Measurements from ENCODE around the gene TSR3.

The TSR3 gene

GRCh38 chr16:1326391-1326790 lies 25.3 kb downstream of the TSR3 start:
- H3K4me3 ChIP-seq: no peak overlapping the region
- no peak overlapping the region for H3K27ac ChIP-seq
- DNase-seq (ENCODE audit: low spot score): no peak
- TF ChIP-seq CTCF (IDR thresholded peaks at IDR 0.05): no peak

- TF ChIP-seq CTCF (IDR thresholded peaks at IDR 0.05): no peak
- DNase-seq (ENCODE audit: low spot score): no peak
- Histone ChIP-seq H3K4me3 (no peak overlapping the region), H3K27ac (no peak overlapping the region)
Observed at GRCh38 chr16:1325673-1326371, 25.9 kb downstream of the TSR3 start.

- no peak for DNase-seq (ENCODE audit: low spot score)
- Histone ChIP-seq H3K27ac (no peak overlapping the region), H3K4me3 (no peak overlapping the region)
- TF ChIP-seq CTCF (IDR thresholded peaks at IDR 0.05): no peak
Observed at GRCh38 chr16:1325261-1325660, 26.4 kb downstream of the TSR3 start.

GRCh38 chr16:1324286-1324826 lies 27.3 kb downstream of the TSR3 start:
- Histone ChIP-seq H3K4me3 (no peak overlapping the region), H3K27ac (no peak overlapping the region)
- no peak for DNase-seq (ENCODE audit: low spot score)
- TF ChIP-seq CTCF (IDR thresholded peaks at IDR 0.05): no peak

- no peak for DNase-seq (ENCODE audit: low spot score)
Observed at GRCh38 chr16:1323296-1324239, 28.1 kb downstream of the TSR3 start.

GRCh38 chr16:1322407-1322806 lies 29.3 kb downstream of the TSR3 start:
- H3K27ac ChIP-seq: no peak overlapping the region
- H3K4me3 ChIP-seq: no peak overlapping the region
- TF ChIP-seq CTCF (IDR thresholded peaks at IDR 0.05): no peak
- no peak for DNase-seq (ENCODE audit: low spot score)

More at GRCh38 chr16:1323296-1324239, 28.1 kb downstream of the TSR3 start:
- Histone ChIP-seq H3K4me3 (no peak overlapping the region), H3K27ac (no peak overlapping the region)
- TF ChIP-seq CTCF (IDR thresholded peaks at IDR 0.05): no peak

Data from coronary artery (tissue), 2 donors.